Activated naive CD8-positive, alpha-beta T cell (primary cell): Measurements from ENCODE around the gene IQGAP2.
"Not testable (repeated sequence)": the region's sequence is repeated elsewhere in the genome, so short reads cannot be mapped to it uniquely, and the experiment has no call there.

Source experiments
- H3K27ac Mint-ChIP-seq: one replicate; pipeline ENCODE4 v1.8.0; 2021; ENCODE audit warnings: mixed read lengths
- H3K27me3 Mint-ChIP-seq: one replicate; pipeline ENCODE4 v1.8.0; 2021; ENCODE audit warnings: mixed read lengths
- H3K36me3 Mint-ChIP-seq: one replicate; pipeline ENCODE4 v1.8.0; 2021; ENCODE audit warnings: mixed read lengths
- H3K4me1 Mint-ChIP-seq: one replicate; pipeline ENCODE4 v1.8.0; 2021; ENCODE audit warnings: low read depth, mixed read lengths
- H3K4me3 Mint-ChIP-seq: one replicate; pipeline ENCODE4 v1.8.0; 2021; ENCODE audit warnings: mild to moderate bottlenecking, mixed read lengths
- H3K9me3 Mint-ChIP-seq: one replicate; pipeline ENCODE4 v1.8.0; 2021; ENCODE audit warnings: low read depth, mixed read lengths

Gene IQGAP2

DNA sequence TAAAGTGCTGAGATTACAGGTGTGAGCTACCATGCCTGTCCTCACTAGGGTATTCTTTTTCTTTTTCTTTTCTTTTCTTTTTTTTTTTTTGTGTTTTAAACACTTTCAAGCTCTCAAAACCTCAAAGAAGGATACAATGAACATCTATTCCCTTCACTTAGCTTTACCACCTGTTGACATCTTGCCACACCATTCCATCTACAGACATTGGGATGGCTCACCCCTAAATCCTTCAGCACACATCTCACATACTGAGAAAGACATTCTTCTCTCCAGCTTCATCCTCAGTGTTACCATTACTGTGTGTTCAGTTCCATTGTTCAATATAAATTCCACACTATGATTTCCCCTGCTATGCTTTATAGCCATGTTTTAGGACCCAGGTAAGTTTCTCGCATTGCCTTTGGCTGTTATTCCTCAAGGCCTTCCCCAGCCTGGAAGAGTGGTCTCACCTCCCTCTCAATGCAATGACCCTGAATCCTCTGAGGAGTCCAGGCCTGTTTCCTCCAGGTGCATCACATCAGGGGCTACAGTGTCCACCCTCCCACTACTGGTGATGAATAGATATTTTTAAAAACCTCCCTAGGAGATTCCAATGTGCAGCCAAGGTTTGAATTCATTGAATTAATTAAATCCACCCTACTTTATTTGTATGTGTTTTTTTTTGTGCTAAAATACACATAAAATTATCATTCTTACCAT is 16.7 kb downstream of the IQGAP2 start:
- Mint-ChIP-seq H3K4me1 (peaks cover 56% of the 10 kb centered on the region), H3K9me3 (no peaks in the 10 kb centered on the region), H3K36me3 (peaks cover 6% of the 10 kb centered on the region), H3K27me3 (no peaks in the 10 kb centered on the region), H3K27ac (peak overlapping the region; percentile 35), H3K4me3 (no peak overlapping the region)

DNA sequence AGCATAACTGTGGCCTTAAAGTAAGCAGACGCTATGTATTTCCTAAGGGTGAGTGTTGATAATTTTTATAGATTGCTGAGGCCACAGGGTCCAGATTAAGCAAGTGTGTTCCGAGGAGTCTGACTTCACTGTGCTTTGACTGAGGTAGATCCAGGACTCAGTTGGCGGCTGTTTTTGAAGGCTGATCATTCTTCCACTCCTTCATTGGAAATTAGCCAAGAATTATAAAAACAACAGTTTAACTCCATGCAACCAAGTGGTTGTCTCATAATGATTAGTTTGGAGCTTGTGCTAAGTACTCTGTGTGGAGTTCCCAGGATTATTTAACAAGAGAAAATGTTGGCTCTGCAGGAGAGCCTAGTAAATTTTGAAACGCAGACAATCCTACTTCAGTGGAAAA is 19.1 kb downstream of the IQGAP2 start:
- H3K27ac Mint-ChIP-seq, result no peak overlapping the region
- H3K4me3 Mint-ChIP-seq, result no peak overlapping the region
- H3K9me3 Mint-ChIP-seq, result no peaks in the 10 kb centered on the region
- peaks cover 6% of the 10 kb centered on the region for H3K36me3 Mint-ChIP-seq
- H3K4me1 Mint-ChIP-seq, result peaks cover 59% of the 10 kb centered on the region
- no peaks in the 10 kb centered on the region for H3K27me3 Mint-ChIP-seq

DNA sequence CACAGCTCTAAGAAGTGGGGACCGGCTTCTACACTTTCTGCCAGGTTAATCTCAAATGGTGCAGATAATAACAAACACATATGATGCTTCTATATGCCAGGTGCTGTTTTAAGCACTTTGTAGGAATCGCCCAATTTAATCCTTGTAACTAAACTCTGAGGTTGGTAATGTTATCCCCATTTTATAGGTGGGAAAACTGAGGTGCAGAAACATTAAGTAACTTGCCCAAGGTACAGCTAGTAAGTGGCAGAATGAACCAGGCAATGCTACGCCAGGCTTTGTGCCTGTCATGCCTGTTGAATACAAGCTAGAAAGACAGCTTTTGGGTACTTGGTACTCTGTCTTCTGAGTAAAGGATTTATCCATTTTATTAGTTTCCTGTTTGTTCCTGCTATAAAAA is 19.7 kb downstream of the IQGAP2 start:
- Mint-ChIP-seq H3K36me3 (peaks cover 6% of the 10 kb centered on the region), H3K9me3 (no peaks in the 10 kb centered on the region), H3K4me3 (no peak overlapping the region), H3K27ac (no peak overlapping the region), H3K27me3 (no peaks in the 10 kb centered on the region), H3K4me1 (peaks cover 64% of the 10 kb centered on the region)

DNA sequence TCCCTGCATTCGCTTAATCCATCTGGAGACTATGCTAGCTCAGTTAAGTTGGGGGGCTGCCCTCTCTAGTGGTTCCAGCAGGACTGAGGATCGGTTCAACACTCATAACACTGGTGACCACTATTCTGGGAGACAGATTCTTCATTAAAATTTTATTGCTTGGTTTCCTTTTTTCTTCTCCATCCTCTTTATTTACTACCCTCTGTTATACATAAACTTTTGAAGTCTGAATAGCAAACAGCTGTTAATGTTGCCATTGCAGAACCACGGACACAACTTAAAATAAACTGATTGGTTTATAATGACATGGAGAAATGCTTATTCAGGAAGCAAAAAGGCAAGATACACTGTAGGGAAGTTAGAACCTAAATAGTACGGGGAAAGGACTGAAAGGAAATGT is 22.1 kb downstream of the IQGAP2 start:
- Mint-ChIP-seq H3K27ac (no peak overlapping the region), H3K36me3 (peaks cover 4% of the 10 kb centered on the region), H3K4me3 (no peak overlapping the region), H3K27me3 (no peaks in the 10 kb centered on the region), H3K4me1 (peaks cover 61% of the 10 kb centered on the region), H3K9me3 (no peaks in the 10 kb centered on the region)

DNA sequence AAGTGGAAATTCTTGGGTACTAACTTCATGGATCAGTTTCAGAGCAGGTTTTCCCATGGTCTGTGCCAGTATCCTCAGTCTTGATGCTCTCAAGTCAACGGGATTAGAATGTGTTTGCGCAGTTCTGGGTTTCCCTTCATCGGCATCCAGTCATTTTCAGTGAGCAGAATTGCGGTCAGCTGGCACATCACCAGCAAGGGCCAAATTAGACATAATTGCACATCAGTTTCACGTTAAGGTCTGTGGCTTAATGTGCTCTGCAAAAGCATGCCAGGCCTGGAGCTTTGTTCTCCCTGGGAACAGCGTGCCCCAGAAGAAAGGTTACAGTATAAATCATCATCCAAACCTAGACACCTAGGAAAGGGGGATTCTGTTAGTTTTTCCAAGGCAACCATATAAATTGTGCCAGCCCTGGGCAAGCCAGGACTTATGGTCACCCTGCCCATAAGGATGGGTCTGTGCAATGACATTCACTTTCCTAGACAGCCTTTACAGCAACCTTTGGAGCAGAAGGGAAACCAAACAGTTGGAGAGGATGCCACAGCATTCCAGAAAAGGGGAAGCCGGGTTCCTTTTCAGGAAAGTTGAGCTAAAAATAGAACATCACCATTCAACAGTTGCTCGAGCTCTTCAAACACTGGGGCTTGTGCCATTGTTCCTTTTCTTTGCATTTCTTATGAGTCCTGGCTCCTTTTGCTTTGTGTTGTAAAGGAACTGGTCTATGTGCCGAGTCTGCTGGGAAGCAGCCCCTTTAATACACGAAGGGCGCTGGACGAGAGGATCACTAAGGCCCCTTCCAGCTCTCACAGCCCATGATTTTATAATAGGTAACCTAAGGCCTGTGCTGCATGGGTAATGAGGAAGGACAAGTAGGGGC is 23.1 kb downstream of the IQGAP2 start:
- Mint-ChIP-seq H3K4me1 (peaks cover 59% of the 10 kb centered on the region), H3K27ac (no peak overlapping the region), H3K27me3 (no peaks in the 10 kb centered on the region), H3K9me3 (no peaks in the 10 kb centered on the region), H3K4me3 (no peak overlapping the region), H3K36me3 (peaks cover 2% of the 10 kb centered on the region)

DNA sequence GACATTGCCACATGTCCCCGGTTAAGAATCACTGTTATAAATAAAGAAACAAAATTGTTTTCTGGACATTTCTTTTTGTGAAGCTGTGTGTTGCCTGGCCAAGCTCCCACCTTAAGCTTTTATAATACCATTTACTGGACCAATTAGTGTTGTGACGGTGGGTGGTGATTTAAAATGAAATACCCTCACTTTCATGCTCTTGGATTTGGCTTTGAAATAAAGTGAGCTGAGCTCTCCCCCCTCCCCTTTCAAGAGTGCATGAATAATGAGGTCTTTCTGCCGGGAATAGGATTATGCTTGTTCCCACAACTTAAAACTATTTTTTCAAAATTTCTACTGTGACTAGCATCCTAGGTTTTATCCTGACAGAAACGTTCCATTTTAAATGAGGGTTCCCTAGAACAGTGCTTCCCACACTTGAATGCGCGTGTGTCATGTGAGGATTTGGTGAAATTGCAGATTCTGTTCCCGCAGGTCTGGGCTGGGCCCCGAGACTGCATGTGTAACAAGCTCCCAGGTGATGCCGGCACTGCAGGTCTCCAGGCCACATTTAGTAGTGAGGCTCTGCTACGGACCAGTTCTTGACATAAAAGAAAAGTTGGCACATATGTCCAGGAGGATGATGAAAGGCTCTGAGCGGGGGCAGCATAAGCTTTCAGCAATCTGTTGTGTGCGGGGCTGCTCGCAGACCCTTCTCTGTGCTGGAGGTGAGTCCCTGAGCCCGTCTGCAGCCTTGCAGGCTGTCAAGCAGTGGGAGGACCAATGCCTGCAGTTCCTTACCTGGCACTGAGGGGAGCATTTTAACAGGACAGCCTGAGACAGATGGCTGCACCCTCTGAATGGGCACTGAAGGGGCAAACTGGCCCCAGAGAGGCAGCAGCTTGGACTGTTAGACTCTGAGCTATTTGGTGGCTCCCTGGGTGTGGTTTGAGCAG is 24.4 kb downstream of the IQGAP2 start:
- no peak overlapping the region for H3K27ac Mint-ChIP-seq
- H3K9me3 Mint-ChIP-seq, result no peaks in the 10 kb centered on the region
- H3K4me3 Mint-ChIP-seq, result no peak overlapping the region
- peaks cover 58% of the 10 kb centered on the region for H3K4me1 Mint-ChIP-seq
- H3K27me3 Mint-ChIP-seq, result no peaks in the 10 kb centered on the region
- peaks cover 4% of the 10 kb centered on the region for H3K36me3 Mint-ChIP-seq

DNA sequence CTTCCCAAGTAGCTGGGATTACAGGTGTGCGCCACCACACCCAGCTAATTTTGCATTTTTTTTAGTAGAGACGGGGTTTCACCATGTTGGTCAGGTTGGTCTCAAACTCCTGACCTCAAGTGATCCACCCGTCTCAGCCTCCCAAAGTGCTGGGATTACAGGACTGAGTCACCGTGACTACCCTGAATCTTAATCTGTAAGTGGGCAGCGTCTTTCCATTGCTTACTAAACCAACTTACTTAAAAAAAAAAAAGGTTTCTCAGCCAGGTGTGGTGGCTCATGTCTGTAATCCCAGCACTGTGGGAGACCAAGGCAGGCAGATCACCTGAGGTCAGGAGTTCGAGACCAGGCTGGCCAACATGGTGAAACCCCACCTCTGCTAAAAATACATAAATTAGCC is 25.5 kb downstream of the IQGAP2 start:
- not testable (repeated sequence) for H3K9me3 Mint-ChIP-seq, H3K27me3 Mint-ChIP-seq, H3K27ac Mint-ChIP-seq, H3K4me3 Mint-ChIP-seq, H3K36me3 Mint-ChIP-seq
- H3K4me1 Mint-ChIP-seq, result peaks cover 58% of the 10 kb centered on the region

DNA sequence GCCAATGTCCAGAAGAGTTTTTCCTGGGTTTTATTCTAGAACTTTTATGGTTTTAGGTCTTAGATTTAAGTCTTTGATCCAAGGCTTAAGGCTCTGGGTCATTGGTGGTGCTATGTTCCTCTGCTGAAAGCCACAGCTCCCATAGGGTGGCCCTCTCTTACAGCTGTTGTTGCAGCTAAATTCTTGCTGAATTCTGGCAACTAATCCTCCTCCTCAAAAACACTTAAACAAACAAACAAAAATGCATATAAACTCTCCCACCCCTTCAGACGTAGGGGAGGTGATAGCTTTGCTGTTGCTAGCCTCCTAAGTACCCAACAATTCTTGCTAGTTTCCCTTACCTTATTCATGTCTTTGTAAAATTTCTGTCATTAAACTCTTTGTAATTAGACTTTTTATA is 30.2 kb downstream of the IQGAP2 start:
- H3K9me3 Mint-ChIP-seq, result peaks cover 5% of the 10 kb centered on the region
- H3K4me1 Mint-ChIP-seq, result peaks cover 37% of the 10 kb centered on the region
- peaks cover 11% of the 10 kb centered on the region for H3K36me3 Mint-ChIP-seq
- no peak overlapping the region for H3K4me3 Mint-ChIP-seq
- H3K27me3 Mint-ChIP-seq, result no peaks in the 10 kb centered on the region
- H3K27ac Mint-ChIP-seq, result peak overlapping the region; percentile 25

DNA sequence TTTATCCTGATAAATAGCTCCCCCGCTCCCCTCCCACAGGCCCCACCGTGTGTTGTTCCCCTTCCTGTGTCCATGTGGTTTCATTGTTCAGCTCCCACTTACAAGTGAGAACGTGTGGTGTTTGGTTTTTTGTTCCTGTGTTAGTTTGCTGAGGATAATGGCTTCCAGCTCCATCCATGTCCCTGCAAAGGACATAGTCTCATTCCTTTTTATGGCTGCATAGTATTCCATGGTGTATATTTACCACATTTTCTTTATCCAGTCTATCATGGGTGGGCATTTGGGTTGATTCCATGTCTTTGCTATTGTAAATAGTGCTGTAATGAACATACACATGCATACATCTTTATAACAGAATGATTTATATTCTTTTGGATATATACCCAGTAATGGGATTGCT is 34.4 kb downstream of the IQGAP2 start:
- not testable (repeated sequence) for H3K27ac Mint-ChIP-seq, H3K9me3 Mint-ChIP-seq, H3K4me3 Mint-ChIP-seq, H3K27me3 Mint-ChIP-seq
- peaks cover 45% of the 10 kb centered on the region for H3K4me1 Mint-ChIP-seq
- H3K36me3 Mint-ChIP-seq, result peaks cover 28% of the 10 kb centered on the region

DNA sequence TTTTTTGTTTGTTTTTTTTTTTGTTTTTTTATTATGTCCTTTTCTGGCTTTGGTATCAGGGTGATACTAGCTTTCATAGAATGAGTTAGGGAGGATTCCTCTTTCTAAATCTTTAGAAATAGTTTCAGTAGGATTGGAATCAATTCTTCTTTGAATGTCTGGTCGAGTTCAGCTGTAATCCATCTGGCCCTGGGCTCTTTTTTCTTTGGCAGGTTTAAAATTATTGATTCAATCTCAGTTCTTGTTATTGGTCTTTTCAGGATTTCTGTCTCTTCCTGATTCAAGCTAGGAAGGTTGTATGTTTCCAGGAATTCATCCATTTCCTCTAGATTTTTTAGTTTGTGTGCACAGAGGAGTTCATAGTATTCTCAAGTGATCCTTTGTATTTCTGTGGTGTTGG is 34.9 kb downstream of the IQGAP2 start:
- Mint-ChIP-seq H3K36me3 (peaks cover 29% of the 10 kb centered on the region), H3K9me3 (peaks cover 8% of the 10 kb centered on the region), H3K4me3 (no peak overlapping the region), H3K27ac (no peak overlapping the region), H3K27me3 (no peaks in the 10 kb centered on the region), H3K4me1 (peaks cover 41% of the 10 kb centered on the region)

DNA sequence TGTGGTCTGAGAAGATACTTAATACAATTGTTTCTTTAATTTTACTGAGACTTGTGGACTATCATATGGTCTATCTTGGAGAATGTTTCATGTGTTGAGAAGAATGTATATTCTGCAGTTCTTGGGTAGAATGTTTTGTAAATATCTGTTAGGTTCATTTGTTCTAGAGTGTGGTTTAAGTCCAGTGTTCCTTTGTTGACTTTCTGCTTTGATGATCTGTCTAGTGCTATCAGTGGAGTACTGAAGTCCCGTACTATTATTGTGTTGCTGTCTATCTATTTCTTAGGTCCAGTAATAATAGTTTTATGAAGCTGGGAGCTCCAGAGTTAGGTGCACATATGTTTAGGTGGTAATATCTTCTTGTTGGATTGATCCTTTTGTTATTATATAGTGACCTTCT is 36.1 kb downstream of the IQGAP2 start:
- H3K36me3 Mint-ChIP-seq, result peaks cover 31% of the 10 kb centered on the region
- H3K4me1 Mint-ChIP-seq, result peaks cover 32% of the 10 kb centered on the region
- no peaks in the 10 kb centered on the region for H3K27me3 Mint-ChIP-seq
- no peak overlapping the region for H3K27ac Mint-ChIP-seq
- no peak overlapping the region for H3K4me3 Mint-ChIP-seq
- H3K9me3 Mint-ChIP-seq, result peaks cover 8% of the 10 kb centered on the region

DNA sequence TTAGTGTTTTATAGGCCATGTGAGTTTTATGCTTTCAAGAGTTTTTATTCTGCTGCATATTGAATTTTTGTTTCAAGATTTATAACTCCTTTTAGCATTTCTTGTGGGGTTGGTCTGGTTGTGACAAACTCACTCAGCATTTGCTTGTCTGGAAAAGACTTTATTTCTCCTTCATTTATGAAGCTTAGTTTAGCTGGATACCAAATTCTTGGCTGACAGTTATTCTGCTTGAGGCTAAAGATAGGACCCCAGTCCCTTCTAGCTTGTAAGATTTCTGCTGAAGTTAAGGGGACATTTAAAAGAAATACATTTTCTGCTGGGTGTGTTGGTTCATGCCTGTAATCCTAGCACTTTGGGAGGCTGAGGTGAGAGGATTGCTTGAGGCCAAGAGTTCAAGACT is 36.8 kb downstream of the IQGAP2 start:
- H3K9me3 Mint-ChIP-seq, result peaks cover 8% of the 10 kb centered on the region
- no peaks in the 10 kb centered on the region for H3K27me3 Mint-ChIP-seq
- peaks cover 29% of the 10 kb centered on the region for H3K36me3 Mint-ChIP-seq
- peaks cover 29% of the 10 kb centered on the region for H3K4me1 Mint-ChIP-seq
- no peak overlapping the region for H3K27ac Mint-ChIP-seq
- no peak overlapping the region for H3K4me3 Mint-ChIP-seq

DNA sequence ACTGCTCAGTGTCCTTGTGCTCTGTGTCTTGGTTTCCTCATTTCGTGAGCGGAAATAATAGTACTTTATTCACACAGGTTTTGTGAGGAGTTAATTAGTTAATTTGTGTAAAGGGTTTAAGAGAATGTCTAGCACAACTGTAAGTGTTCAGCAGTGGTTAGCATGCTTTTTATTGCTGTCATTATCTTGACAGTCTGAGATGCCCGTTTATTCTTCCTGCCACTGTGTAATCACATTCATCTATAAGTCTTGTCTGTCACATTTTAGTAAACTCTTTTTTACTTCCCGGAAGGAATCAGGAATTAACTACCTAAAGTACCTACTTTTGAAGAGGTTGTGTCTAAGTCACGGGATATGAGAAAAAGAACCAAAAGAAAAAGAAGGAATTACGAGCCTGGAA is 38.0 kb downstream of the IQGAP2 start:
- Mint-ChIP-seq H3K36me3 (peaks cover 32% of the 10 kb centered on the region), H3K4me1 (peaks cover 31% of the 10 kb centered on the region), H3K27ac (no peak overlapping the region), H3K9me3 (peaks cover 4% of the 10 kb centered on the region), H3K4me3 (no peak overlapping the region), H3K27me3 (no peaks in the 10 kb centered on the region)

DNA sequence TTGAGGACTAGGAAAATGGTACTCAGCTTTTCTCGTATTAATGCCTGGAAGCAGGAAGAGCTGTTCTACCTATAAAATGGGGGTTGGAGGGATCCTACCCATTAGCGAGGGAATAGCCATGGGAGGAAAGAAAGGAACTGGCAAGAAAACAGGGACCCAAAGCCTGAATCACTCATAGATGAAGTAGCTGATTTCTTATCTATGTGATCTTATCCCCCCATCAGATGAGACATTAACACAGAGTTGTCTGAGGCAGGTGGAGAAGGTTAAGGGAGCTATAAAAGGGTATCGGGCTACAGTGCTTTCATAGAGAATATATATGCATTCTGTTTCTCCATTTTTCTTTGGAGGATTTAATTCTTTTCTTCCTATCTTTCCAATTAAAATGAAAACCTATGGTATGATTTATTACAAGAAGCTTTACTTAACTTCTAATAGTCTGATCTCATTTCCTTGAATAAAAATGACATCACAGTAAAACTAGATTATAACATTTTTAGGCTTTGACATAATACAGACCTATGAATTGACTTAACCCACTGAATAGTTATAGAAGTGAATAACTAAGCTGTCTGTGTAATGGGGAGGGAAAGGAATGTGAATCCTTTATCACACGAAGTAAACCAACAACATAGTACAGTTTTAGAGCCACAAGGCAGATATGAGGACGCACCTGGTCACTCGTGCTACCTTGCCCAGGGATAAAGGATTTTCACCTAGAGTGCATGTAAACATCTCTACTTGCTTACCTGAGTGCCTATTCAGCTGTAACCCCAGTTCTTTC is 39.0 kb downstream of the IQGAP2 start:
- Mint-ChIP-seq H3K27ac (no peak overlapping the region), H3K36me3 (peaks cover 32% of the 10 kb centered on the region), H3K4me1 (peaks cover 31% of the 10 kb centered on the region), H3K9me3 (peaks cover 3% of the 10 kb centered on the region), H3K4me3 (no peak overlapping the region), H3K27me3 (no peaks in the 10 kb centered on the region)
